Measurements from ENCODE around the gene RCVRN. TPM values are rescaled to one million over a fixed set of nuclear protein-coding genes. Genes with fewer than 3 reads are reported as not detected.

The RCVRN gene
- not detected in 2 replicates for total RNA-seq

GRCh38 chr17:9905078-9905415 is at the start of gene RCVRN:
TSS of gene RCVRN (minus strand) at chr17:9905271. CDS start at chr17:9905180, 91 bp downstream.

Other genes starting within 250 kb of the RCVRN start
- gene DHRS7C, start 113.7 kb downstream of the RCVRN start, total RNA-seq, result not detected in 2 replicates
- not detected in 2 replicates for gene GSG1L2, start 83.2 kb downstream of the RCVRN start, total RNA-seq
- not detected in 2 replicates for gene GLP2R, start 79.3 kb downstream of the RCVRN start, total RNA-seq